ENCODE data around the gene VTI1A.

The VTI1A gene

GRCh38 chr10:112708461-112708860, 261.4 kb downstream of the VTI1A start:
- no peak overlapping the region for H3K9ac ChIP-seq (ENCODE audit: low read depth, low read length)
- H3K9me3 ChIP-seq (ENCODE audit: insufficient read depth, low read depth, low read length) = no peaks in the 10 kb centered on the region
- H3K4me1 ChIP-seq (ENCODE audit: insufficient read depth, low read length) = peaks cover 19% of the 10 kb centered on the region
- H3K36me3 ChIP-seq (ENCODE audit: insufficient read depth, low read length) = no peaks in the 10 kb centered on the region
- 91% methylated on average over 5 of the region's 5 CpGs for WGBS
- H3K4me3 ChIP-seq (ENCODE audit: low read length) = no peak overlapping the region
- no peaks in the 10 kb centered on the region for H3K27me3 ChIP-seq (ENCODE audit: insufficient read depth, low read length)
- H3K27ac ChIP-seq (ENCODE audit: low read depth, low read length) = no peak overlapping the region

- Histone ChIP-seq H3K9me3 (ENCODE audit: insufficient read depth, low read depth, low read length) (no peaks in the 10 kb centered on the region), H3K36me3 (ENCODE audit: insufficient read depth, low read length) (no peaks in the 10 kb centered on the region), H3K27ac (ENCODE audit: low read depth, low read length) (no peak overlapping the region), H3K4me3 (ENCODE audit: low read length) (no peak overlapping the region), H3K4me1 (ENCODE audit: insufficient read depth, low read length) (peaks cover 25% of the 10 kb centered on the region), H3K27me3 (ENCODE audit: insufficient read depth, low read length) (no peaks in the 10 kb centered on the region), H3K9ac (ENCODE audit: low read depth, low read length) (no peak overlapping the region)
- 91% methylated on average over 2 of the region's 2 CpGs for WGBS
These were observed 263.5 kb downstream of the VTI1A start for GRCh38 chr10:112710528-112710927.

- H3K9ac ChIP-seq (ENCODE audit: low read depth, low read length) = no peak overlapping the region
- no peak overlapping the region for H3K27ac ChIP-seq (ENCODE audit: low read depth, low read length)
- no peaks in the 10 kb centered on the region for H3K36me3 ChIP-seq (ENCODE audit: insufficient read depth, low read length)
- H3K27me3 ChIP-seq (ENCODE audit: insufficient read depth, low read length) = no peaks in the 10 kb centered on the region
- peaks cover 25% of the 10 kb centered on the region for H3K4me1 ChIP-seq (ENCODE audit: insufficient read depth, low read length)
- WGBS = 95% methylated on average over 8 of the region's 8 CpGs
- H3K9me3 ChIP-seq (ENCODE audit: insufficient read depth, low read depth, low read length) = no peaks in the 10 kb centered on the region
- no peak overlapping the region for H3K4me3 ChIP-seq (ENCODE audit: low read length)
These were observed 264.4 kb downstream of the VTI1A start for GRCh38 chr10:112711366-112711765.

GRCh38 chr10:112712536-112712935, 265.5 kb downstream of the VTI1A start:
- Histone ChIP-seq H3K9me3 (ENCODE audit: insufficient read depth, low read depth, low read length) (no peaks in the 10 kb centered on the region), H3K4me1 (ENCODE audit: insufficient read depth, low read length) (peaks cover 25% of the 10 kb centered on the region), H3K27me3 (ENCODE audit: insufficient read depth, low read length) (no peaks in the 10 kb centered on the region), H3K9ac (ENCODE audit: low read depth, low read length) (no peak overlapping the region), H3K36me3 (ENCODE audit: insufficient read depth, low read length) (no peaks in the 10 kb centered on the region), H3K27ac (ENCODE audit: low read depth, low read length) (no peak overlapping the region), H3K4me3 (ENCODE audit: low read length) (no peak overlapping the region)
- 100% methylated on average over 1 of the region's 2 CpGs for WGBS

- Histone ChIP-seq H3K9me3 (ENCODE audit: insufficient read depth, low read depth, low read length) (no peaks in the 10 kb centered on the region), H3K4me1 (ENCODE audit: insufficient read depth, low read length) (peaks cover 23% of the 10 kb centered on the region), H3K27me3 (ENCODE audit: insufficient read depth, low read length) (no peaks in the 10 kb centered on the region), H3K27ac (ENCODE audit: low read depth, low read length) (no peak overlapping the region), H3K9ac (ENCODE audit: low read depth, low read length) (no peak overlapping the region), H3K4me3 (ENCODE audit: low read length) (no peak overlapping the region), H3K36me3 (ENCODE audit: insufficient read depth, low read length) (no peaks in the 10 kb centered on the region)
- 83% methylated on average over 2 of the region's 2 CpGs for WGBS
These were observed 266.4 kb downstream of the VTI1A start for GRCh38 chr10:112713411-112713810.

GRCh38 chr10:112715581-112715980, 268.6 kb downstream of the VTI1A start:
- H3K36me3 ChIP-seq (ENCODE audit: insufficient read depth, low read length) = no peaks in the 10 kb centered on the region
- no peak overlapping the region for H3K9ac ChIP-seq (ENCODE audit: low read depth, low read length)
- no peaks in the 10 kb centered on the region for H3K9me3 ChIP-seq (ENCODE audit: insufficient read depth, low read depth, low read length)
- H3K27ac ChIP-seq (ENCODE audit: low read depth, low read length) = no peak overlapping the region
- no peaks in the 10 kb centered on the region for H3K27me3 ChIP-seq (ENCODE audit: insufficient read depth, low read length)
- 98% methylated on average over 5 of the region's 5 CpGs for WGBS
- H3K4me1 ChIP-seq (ENCODE audit: insufficient read depth, low read length) = peaks cover 21% of the 10 kb centered on the region
- H3K4me3 ChIP-seq (ENCODE audit: low read length) = no peak overlapping the region

- Histone ChIP-seq H3K9ac (ENCODE audit: low read depth, low read length) (no peak overlapping the region), H3K27ac (ENCODE audit: low read depth, low read length) (no peak overlapping the region), H3K9me3 (ENCODE audit: insufficient read depth, low read depth, low read length) (no peaks in the 10 kb centered on the region), H3K27me3 (ENCODE audit: insufficient read depth, low read length) (no peaks in the 10 kb centered on the region), H3K4me1 (ENCODE audit: insufficient read depth, low read length) (peaks cover 21% of the 10 kb centered on the region), H3K4me3 (ENCODE audit: low read length) (no peak overlapping the region), H3K36me3 (ENCODE audit: insufficient read depth, low read length) (no peaks in the 10 kb centered on the region)
- WGBS = 94% methylated on average over 2 of the region's 3 CpGs
These were observed 269.1 kb downstream of the VTI1A start for GRCh38 chr10:112716076-112716475.

- Histone ChIP-seq H3K9ac (ENCODE audit: low read depth, low read length) (no peak overlapping the region), H3K4me1 (ENCODE audit: insufficient read depth, low read length) (peaks cover 21% of the 10 kb centered on the region), H3K36me3 (ENCODE audit: insufficient read depth, low read length) (no peaks in the 10 kb centered on the region), H3K27ac (ENCODE audit: low read depth, low read length) (no peak overlapping the region), H3K4me3 (ENCODE audit: low read length) (no peak overlapping the region), H3K27me3 (ENCODE audit: insufficient read depth, low read length) (no peaks in the 10 kb centered on the region), H3K9me3 (ENCODE audit: insufficient read depth, low read depth, low read length) (no peaks in the 10 kb centered on the region)
- WGBS = 82% methylated on average over 6 of the region's 6 CpGs
These were observed 270.0 kb downstream of the VTI1A start for GRCh38 chr10:112716924-112717413.

GRCh38 chr10:112720178-112720577, 273.2 kb downstream of the VTI1A start:
- H3K9ac ChIP-seq (ENCODE audit: low read depth, low read length) = no peak overlapping the region
- H3K9me3 ChIP-seq (ENCODE audit: insufficient read depth, low read depth, low read length) = no peaks in the 10 kb centered on the region
- no peak overlapping the region for H3K27ac ChIP-seq (ENCODE audit: low read depth, low read length)

GRCh38 chr10:112721080-112721698, 274.2 kb downstream of the VTI1A start:
- H3K9me3 ChIP-seq (ENCODE audit: insufficient read depth, low read depth, low read length) = no peaks in the 10 kb centered on the region
- H3K4me3 ChIP-seq (ENCODE audit: low read length) = no peak overlapping the region
- 64% methylated on average over 3 of the region's 5 CpGs for WGBS
- H3K27ac ChIP-seq (ENCODE audit: low read depth, low read length) = no peak overlapping the region
- no peaks in the 10 kb centered on the region for H3K27me3 ChIP-seq (ENCODE audit: insufficient read depth, low read length)
- H3K36me3 ChIP-seq (ENCODE audit: insufficient read depth, low read length) = no peaks in the 10 kb centered on the region
- H3K9ac ChIP-seq (ENCODE audit: low read depth, low read length) = no peak overlapping the region
- peaks cover 15% of the 10 kb centered on the region for H3K4me1 ChIP-seq (ENCODE audit: insufficient read depth, low read length)

More at GRCh38 chr10:112720178-112720577, 273.2 kb downstream of the VTI1A start:
- Histone ChIP-seq H3K27me3 (ENCODE audit: insufficient read depth, low read length) (no peaks in the 10 kb centered on the region), H3K4me1 (ENCODE audit: insufficient read depth, low read length) (peaks cover 15% of the 10 kb centered on the region), H3K36me3 (ENCODE audit: insufficient read depth, low read length) (no peaks in the 10 kb centered on the region), H3K4me3 (ENCODE audit: low read length) (no peak overlapping the region)

GRCh38 chr10:112722758-112723157, 275.7 kb downstream of the VTI1A start:
- no peak overlapping the region for H3K4me3 ChIP-seq (ENCODE audit: low read length)
- H3K4me1 ChIP-seq (ENCODE audit: insufficient read depth, low read length) = peaks cover 19% of the 10 kb centered on the region
- H3K27me3 ChIP-seq (ENCODE audit: insufficient read depth, low read length) = no peaks in the 10 kb centered on the region
- H3K9ac ChIP-seq (ENCODE audit: low read depth, low read length) = no peak overlapping the region
- H3K27ac ChIP-seq (ENCODE audit: low read depth, low read length) = no peak overlapping the region
- no peaks in the 10 kb centered on the region for H3K36me3 ChIP-seq (ENCODE audit: insufficient read depth, low read length)
- H3K9me3 ChIP-seq (ENCODE audit: insufficient read depth, low read depth, low read length) = no peaks in the 10 kb centered on the region
- 87% methylated on average over 3 of the region's 3 CpGs for WGBS

GRCh38 chr10:112723876-112724275, 276.9 kb downstream of the VTI1A start:
- Histone ChIP-seq H3K4me1 (ENCODE audit: insufficient read depth, low read length) (peaks cover 22% of the 10 kb centered on the region), H3K27me3 (ENCODE audit: insufficient read depth, low read length) (no peaks in the 10 kb centered on the region), H3K4me3 (ENCODE audit: low read length) (no peak overlapping the region), H3K27ac (ENCODE audit: low read depth, low read length) (no peak overlapping the region), H3K36me3 (ENCODE audit: insufficient read depth, low read length) (no peaks in the 10 kb centered on the region), H3K9ac (ENCODE audit: low read depth, low read length) (no peak overlapping the region), H3K9me3 (ENCODE audit: insufficient read depth, low read depth, low read length) (no peaks in the 10 kb centered on the region)
